BJ (cell line): ENCODE measurements around the gene C1orf198. TPM values are rescaled to one million over a fixed set of nuclear protein-coding genes. Genes with fewer than 3 reads are reported as not detected.

ENCODE experiments used
- CTCF ChIA-PET: fragments of 350-600 bp; formaldehyde crosslinking; extraction: SDS; loops from one replicate; lab custom pipeline; 2021; ENCODE audit warnings: antibody characterized with exemption, inconsistent platforms; lab: Yijun Ruan, JAX
- POLR2A ChIA-PET: fragments of 300-600 bp; sonication (Branson Sonifier 250); formaldehyde crosslinking; extraction: SDS; loops from one replicate; lab custom pipeline; 2021; ENCODE audit warnings: antibody characterized with exemption; lab: Charles Lee
- DNase-seq: peaks from one replicate; pipeline ENCODE4 v3.0.0-alpha.2; 2011; ENCODE audit warnings: low read depth
- H3K27me3 ChIP-seq: 2 replicates; pipeline ENCODE4 v1.6.0; 2011; ENCODE audit warnings: low read length; ENCODE audit not compliant: control insufficient read depth, insufficient read depth
- H3K36me3 ChIP-seq: 2 replicates; pipeline ENCODE4 v1.5.1; 2011; ENCODE audit warnings: low read length; ENCODE audit not compliant: control insufficient read depth, insufficient read depth
- H3K4me3 ChIP-seq: 2 replicates; pipeline ENCODE4 v1.5.1; 2011; ENCODE audit warnings: low read depth, mild to moderate bottlenecking, control low read depth, low read length
- CTCF ChIP-seq: IDR thresholded peaks from 2 replicates; pipeline ENCODE4 v1.5.1; 2011; ENCODE audit warnings: low read depth, mild to moderate bottlenecking, control low read depth, inconsistent platforms, low read length, moderate library complexity; ENCODE audit not compliant: insufficient read depth
- polyA plus RNA-seq: library from polyadenylated mRNA; depleted of rRNA; stranded (reverse); fragments of >200 nt; gene quantifications from 2 replicates; pipeline ENCODE4 v1.2.3, GENCODE V29; 2011

The C1orf198 gene
- polyA plus RNA-seq, 1 experiment: 195 TPM

- ChIA-PET CTCF (no interaction called here), POLR2A (no interaction called here)
- Histone ChIP-seq H3K36me3 (peaks cover 23% of the 10 kb centered on the region), H3K4me3 (no peak overlapping the region), H3K27me3 (no peaks in the 10 kb centered on the region)
- DNase-seq: no peak
- no peak for TF ChIP-seq CTCF
These were observed 14.6 kb downstream of the C1orf198 start for GRCh38 chr1:230853731-230854130.

- no peaks in the 10 kb centered on the region for H3K27me3 ChIP-seq
- CTCF ChIA-PET: interaction anchor here (1.8 kb wide), 1 partner anchor 14 kb away, joined by 6 read pairs; no protein-coding TSS in a partner anchor
- TF ChIP-seq CTCF: no peak
- no peak for DNase-seq
- POLR2A ChIA-PET: interaction anchor here (0.5 kb wide), 1 partner anchor 23 kb away, joined by 6 read pairs; no protein-coding TSS in a partner anchor
- peaks cover 23% of the 10 kb centered on the region for H3K36me3 ChIP-seq
- no peak overlapping the region for H3K4me3 ChIP-seq
These were observed 15.4 kb downstream of the C1orf198 start for GRCh38 chr1:230852959-230853358.

- POLR2A ChIA-PET: no interaction called here
- Histone ChIP-seq H3K36me3 (peaks cover 20% of the 10 kb centered on the region), H3K4me3 (no peak overlapping the region), H3K27me3 (no peaks in the 10 kb centered on the region)
- TF ChIP-seq CTCF: no peak
- CTCF ChIA-PET: interaction anchor here (1.2 to 1.8 kb wide), 2 partner anchors 15 to 53 kb away, joined by 3 to 6 read pairs; no protein-coding TSS in a partner anchor
- no peak for DNase-seq
These were observed 17.0 kb downstream of the C1orf198 start for GRCh38 chr1:230851291-230851691.

- no peak for TF ChIP-seq CTCF
- no peaks in the 10 kb centered on the region for H3K27me3 ChIP-seq
- DNase-seq: no peak
- no peak overlapping the region for H3K4me3 ChIP-seq
- ChIA-PET POLR2A (no interaction called here), CTCF (no interaction called here)
- peaks cover 20% of the 10 kb centered on the region for H3K36me3 ChIP-seq
These were observed 17.8 kb downstream of the C1orf198 start for GRCh38 chr1:230850547-230850946.

- no peak for TF ChIP-seq CTCF
- Histone ChIP-seq H3K36me3 (peaks cover 17% of the 10 kb centered on the region), H3K27me3 (no peaks in the 10 kb centered on the region), H3K4me3 (no peak overlapping the region)
- POLR2A ChIA-PET: no interaction called here
- CTCF ChIA-PET: interaction anchor here (0.6 to 2.1 kb wide), 2 partner anchors 12 to 68 kb away, joined by 3 to 6 read pairs; no protein-coding TSS in a partner anchor
- peak; percentile 91 for DNase-seq
These were observed 18.7 kb downstream of the C1orf198 start for GRCh38 chr1:230849451-230850224.
